GM20000 (cell line): ENCODE data around the gene C2orf92.

Source experiments
- DNase-seq: peaks from one replicate; pipeline ENCODE4 v3.0.0; 2012; ENCODE audit warnings: low spot score
- CTCF ChIP-seq: IDR thresholded peaks from 2 replicates; pipeline ENCODE4 v1.5.1; 2012; ENCODE audit warnings: mild to moderate bottlenecking, control low read depth; ENCODE audit errors: extremely low read depth, missing control alignments

Gene C2orf92

GRCh38 chr2:97736608-97737330 is 67.3 kb downstream of the C2orf92 start:
- no peak for TF ChIP-seq CTCF
- DNase-seq: no peak

DNA sequence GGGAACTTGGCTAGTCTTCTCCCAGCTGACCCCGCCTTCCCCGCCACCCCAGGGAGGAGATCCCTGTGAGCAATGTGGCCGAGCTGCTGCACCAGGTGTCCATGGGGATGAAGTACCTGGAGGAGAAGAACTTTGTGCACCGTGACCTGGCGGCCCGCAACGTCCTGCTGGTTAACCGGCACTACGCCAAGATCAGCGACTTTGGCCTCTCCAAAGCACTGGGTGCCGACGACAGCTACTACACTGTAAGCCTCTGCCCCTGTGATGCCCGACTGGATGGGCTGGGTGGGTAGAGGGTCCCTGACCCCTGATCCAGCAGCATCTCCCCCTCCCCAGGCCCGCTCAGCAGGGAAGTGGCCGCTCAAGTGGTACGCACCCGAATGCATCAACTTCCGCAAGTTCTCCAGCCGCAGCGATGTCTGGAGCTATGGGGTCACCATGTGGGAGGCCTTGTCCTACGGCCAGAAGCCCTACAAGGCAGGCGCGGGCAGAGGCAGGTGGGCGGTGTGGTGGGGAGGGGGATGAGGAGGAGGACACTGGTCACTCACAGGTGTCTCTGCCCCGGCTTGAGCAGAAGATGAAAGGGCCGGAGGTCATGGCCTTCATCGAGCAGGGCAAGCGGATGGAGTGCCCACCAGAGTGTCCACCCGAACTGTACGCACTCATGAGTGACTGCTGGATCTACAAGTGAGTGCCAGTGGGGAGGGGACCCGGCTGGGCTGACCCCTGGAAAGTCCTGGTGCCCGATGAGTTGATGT is 68.1 kb downstream of the C2orf92 start:
- no peak for TF ChIP-seq CTCF
- no peak for DNase-seq

GRCh38 chr2:97738179-97739019 is 68.9 kb downstream of the C2orf92 start:
- no peak for TF ChIP-seq CTCF

DNA sequence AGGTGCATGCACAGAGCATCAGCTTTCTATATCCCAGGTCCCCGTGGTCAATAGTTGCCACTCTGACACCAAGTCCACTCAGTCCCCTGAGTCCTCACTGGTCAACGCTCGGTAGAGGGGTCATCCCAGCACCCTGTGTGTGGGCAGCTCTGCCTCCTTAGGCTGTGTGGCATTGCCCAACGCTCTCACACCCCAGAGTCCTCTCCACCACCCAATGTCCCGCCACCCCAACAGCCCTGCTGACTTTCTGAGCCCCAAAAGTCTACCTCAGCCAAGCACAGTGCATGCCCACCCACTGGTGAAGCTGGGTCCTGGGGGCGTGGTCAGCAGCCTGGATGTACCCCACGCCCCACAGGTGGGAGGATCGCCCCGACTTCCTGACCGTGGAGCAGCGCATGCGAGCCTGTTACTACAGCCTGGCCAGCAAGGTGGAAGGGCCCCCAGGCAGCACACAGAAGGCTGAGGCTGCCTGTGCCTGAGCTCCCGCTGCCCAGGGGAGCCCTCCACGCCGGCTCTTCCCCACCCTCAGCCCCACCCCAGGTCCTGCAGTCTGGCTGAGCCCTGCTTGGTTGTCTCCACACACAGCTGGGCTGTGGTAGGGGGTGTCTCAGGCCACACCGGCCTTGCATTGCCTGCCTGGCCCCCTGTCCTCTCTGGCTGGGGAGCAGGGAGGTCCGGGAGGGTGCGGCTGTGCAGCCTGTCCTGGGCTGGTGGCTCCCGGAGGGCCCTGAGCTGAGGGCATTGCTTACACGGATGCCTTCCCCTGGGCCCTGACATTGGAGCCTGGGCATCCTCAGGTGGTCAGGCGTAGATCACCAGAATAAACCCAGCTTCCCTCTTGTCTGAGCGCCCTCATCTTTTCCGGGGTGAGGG is 69.7 kb downstream of the C2orf92 start:
- DNase-seq: no peak
- TF ChIP-seq CTCF: no peak

More at GRCh38 chr2:97738179-97739019, 68.9 kb downstream of the C2orf92 start:
- DNase-seq: no peak

DNA sequence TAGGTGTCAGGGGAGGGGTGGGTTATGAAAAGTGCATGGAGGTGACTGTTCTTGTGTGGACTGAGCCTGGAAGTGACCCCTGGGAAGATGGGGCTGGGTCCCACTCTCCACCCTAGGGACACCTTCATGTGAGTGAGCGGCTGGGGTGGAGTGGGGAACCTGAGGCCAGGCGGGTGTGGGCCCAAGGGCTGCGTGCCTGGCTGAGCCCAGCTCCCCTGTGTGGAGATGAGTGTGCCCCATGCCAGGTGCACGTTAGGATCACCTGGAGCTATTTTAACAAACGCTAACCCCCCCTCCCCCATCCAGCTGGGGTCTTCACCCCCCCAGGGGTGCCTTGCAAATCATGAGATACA is 70.4 kb downstream of the C2orf92 start:
- DNase-seq: no peak
- no peak for TF ChIP-seq CTCF

GRCh38 chr2:97740590-97741182 is 71.2 kb downstream of the C2orf92 start:
- DNase-seq: peak; percentile 87

More at GRCh38 chr2:97740590-97741182, 71.2 kb downstream of the C2orf92 start:
- peak; percentile 76 for TF ChIP-seq CTCF
